Upper lobe of left lung (tissue), 6 donors: Measurements from ENCODE around the gene POLR3G. TPM values are rescaled to one million over a fixed set of nuclear protein-coding genes. Genes with fewer than 3 reads are reported as not detected.

Experiments used
- ATAC-seq, 2 donors: fragments of 200-7000 bp; cut with Tn5 transposase; one replicate each; pipeline ENCODE4 v1.9.1; 2022; ENCODE audit warnings: mild to moderate bottlenecking in 2 of 2, moderate library complexity in 2 of 2; ENCODE audit not compliant: low FRiP score in 2 of 2
- DNase-seq, 2 donors: peaks; one replicate each; pipeline ENCODE4 v3.0.0-alpha.2; 2019 to 2020
- H3K27ac ChIP-seq, 4 donors: fragments of 200-600 bp; sonication (generic); one replicate each; pipeline ENCODE4 v1.5.1; 2016 to 2019
- H3K27me3 ChIP-seq, 4 donors: fragments of 200-600 bp; sonication (generic); one replicate each; pipeline ENCODE4 v1.5.1; 2017 to 2019
- H3K36me3 ChIP-seq, 4 donors: fragments of 200-600 bp; sonication (generic); one replicate each; pipeline ENCODE4 v1.5.1; 2016 to 2019
- H3K4me1 ChIP-seq, 4 donors: fragments of 200-600 bp; sonication (generic); one replicate each; pipeline ENCODE4 v1.5.1; 2018 to 2019
- H3K4me3 ChIP-seq, 4 donors: fragments of 200-600 bp; sonication (generic); one replicate each; pipeline ENCODE4 v1.5.1; 2017 to 2019; ENCODE audit warnings: mild to moderate bottlenecking in 2 of 4, moderate library complexity in 1 of 4
- H3K9me3 ChIP-seq, 4 donors: fragments of 200-600 bp; sonication (generic); one replicate each; pipeline ENCODE4 v1.5.1; 2018 to 2019
- EP300 ChIP-seq, 4 donors: sonication (generic); formaldehyde crosslinking; IDR thresholded peaks; one replicate each; pipeline ENCODE4 v1.5.1; 2017; ENCODE audit warnings: antibody characterized with exemption in 4 of 4, control low read depth in 2 of 4
- POLR2A ChIP-seq, 4 donors: fragments of 450-650 bp; IDR thresholded peaks; one replicate each; pipeline ENCODE4 v1.5.1; 2016 to 2017; ENCODE audit warnings: antibody characterized with exemption in 4 of 4, mild to moderate bottlenecking in 2 of 4
- POLR2AphosphoS5 ChIP-seq, 2 donors: sonication (generic); formaldehyde crosslinking; IDR thresholded peaks; one replicate each; pipeline ENCODE4 v1.5.1; 2017; ENCODE audit warnings: antibody characterized with exemption in 2 of 2
- WGBS, 2 donors: methylation state at CpG; one replicate each; pipeline ENCODE4 v1.1.5; 2017 to 2018; 5-methylcytosine and 5-hydroxymethylcytosine counted together
- total RNA-seq, 6 donors: library from RNA; depleted of rRNA in 4 of 6; stranded (reverse); fragments of >200 nt in 4 of 6; gene quantifications; one replicate each; pipeline versions ENCODE4 v1.1.0 to v1.2.1, GENCODE V29; 2016 to 2021
- TF ChIP-seq, protein P1 (sequence below), 6 experiments: fragments of 450-650 bp in 4 of 6; fragments of 200-600 bp in 2 of 6; sonication (generic) in 2 of 6; IDR thresholded peaks; one replicate each; pipeline ENCODE4 v1.5.1; 2016 to 2019; ENCODE audit warnings: antibody characterized with exemption in 6 of 6
- donor health status: DM: no; HTN: no; CAD: no; lungs with moderate emphysema.
- donor health status: DM: no; HTN: yes; CAD: no; lungs with severe emphysema.

The POLR3G gene
- total RNA-seq, 6 donors from 2014 or later: 0.33 to 2.5 (median 1.9) TPM; not detected in 1

DNA sequence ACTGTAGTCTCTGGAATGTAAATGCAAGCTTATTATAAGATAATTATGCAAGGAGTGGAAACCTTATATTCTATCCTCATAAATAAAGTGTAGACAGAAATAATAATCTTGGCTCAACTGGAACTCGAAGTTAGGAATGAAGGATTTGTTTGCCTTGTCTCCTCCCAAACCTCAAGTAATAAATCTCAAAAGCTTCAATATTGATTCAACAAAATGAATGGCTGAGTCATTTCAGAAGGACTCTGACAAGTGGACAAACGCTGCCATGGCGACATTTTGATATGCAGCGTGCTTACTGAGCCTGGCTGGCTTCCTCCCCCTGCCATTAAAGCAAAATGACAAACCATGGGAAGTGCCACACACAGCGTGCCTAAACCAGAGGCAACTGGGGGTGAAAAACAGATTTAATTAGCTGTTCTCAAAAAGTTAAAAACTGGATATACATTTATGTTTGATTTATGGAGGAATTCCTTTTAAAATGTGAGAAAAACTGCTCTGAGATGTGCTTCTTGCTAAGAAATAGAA lies 73.5 kb downstream of the POLR3G start:
- TF ChIP-seq, protein P1, sequence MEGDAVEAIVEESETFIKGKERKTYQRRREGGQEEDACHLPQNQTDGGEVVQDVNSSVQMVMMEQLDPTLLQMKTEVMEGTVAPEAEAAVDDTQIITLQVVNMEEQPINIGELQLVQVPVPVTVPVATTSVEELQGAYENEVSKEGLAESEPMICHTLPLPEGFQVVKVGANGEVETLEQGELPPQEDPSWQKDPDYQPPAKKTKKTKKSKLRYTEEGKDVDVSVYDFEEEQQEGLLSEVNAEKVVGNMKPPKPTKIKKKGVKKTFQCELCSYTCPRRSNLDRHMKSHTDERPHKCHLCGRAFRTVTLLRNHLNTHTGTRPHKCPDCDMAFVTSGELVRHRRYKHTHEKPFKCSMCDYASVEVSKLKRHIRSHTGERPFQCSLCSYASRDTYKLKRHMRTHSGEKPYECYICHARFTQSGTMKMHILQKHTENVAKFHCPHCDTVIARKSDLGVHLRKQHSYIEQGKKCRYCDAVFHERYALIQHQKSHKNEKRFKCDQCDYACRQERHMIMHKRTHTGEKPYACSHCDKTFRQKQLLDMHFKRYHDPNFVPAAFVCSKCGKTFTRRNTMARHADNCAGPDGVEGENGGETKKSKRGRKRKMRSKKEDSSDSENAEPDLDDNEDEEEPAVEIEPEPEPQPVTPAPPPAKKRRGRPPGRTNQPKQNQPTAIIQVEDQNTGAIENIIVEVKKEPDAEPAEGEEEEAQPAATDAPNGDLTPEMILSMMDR (IDR thresholded peaks at IDR 0.05): no peak
- TF ChIP-seq EP300 (IDR thresholded peaks at IDR 0.05) (peak in 1 of 4 donors; percentile 62), POLR2AphosphoS5 (IDR thresholded peaks at IDR 0.05) (peak; percentile 21), POLR2A (IDR thresholded peaks at IDR 0.05) (no peak)

DNA sequence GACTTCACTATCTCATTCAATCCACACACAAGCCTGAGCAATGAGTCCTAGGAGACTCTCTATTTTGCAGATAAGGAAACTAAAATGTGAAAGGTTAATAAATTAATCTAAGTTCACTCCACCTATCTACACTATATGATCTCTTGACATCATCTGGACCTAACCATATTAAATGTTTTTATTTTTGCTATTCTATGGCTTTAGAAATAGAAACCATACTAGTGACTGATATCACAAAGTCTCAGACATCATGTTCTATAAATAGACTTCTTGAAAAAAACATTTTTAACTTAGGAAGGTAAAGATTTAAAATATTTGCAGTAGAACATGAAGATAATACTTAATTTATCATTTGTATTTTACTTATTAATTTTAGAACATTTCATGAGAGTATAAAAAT lies 74.6 kb downstream of the POLR3G start:
- TF ChIP-seq POLR2AphosphoS5 (IDR thresholded peaks at IDR 0.05) (no peak), POLR2A (IDR thresholded peaks at IDR 0.05) (no peak), EP300 (IDR thresholded peaks at IDR 0.05) (no peak)
- TF ChIP-seq, protein P1 (IDR thresholded peaks at IDR 0.05): no peak
- DNase-seq: no peak
- no peak overlapping the region for H3K27ac ChIP-seq

More for the DNA sequence above, 73.5 kb downstream of the POLR3G start:
- H3K27ac ChIP-seq: peak overlapping the region in 1 of 4 donors; percentile 46
- H3K4me1 ChIP-seq: peaks cover 0 to 8% (median 0%) of the 10 kb centered on the region in 4 donors
- 34 to 41% methylated on average over 5 of the region's 5 CpGs for WGBS, 2 donors
- H3K9me3 ChIP-seq: no peaks in the 10 kb centered on the region
- H3K4me3 ChIP-seq: no peak overlapping the region
- no peaks in the 10 kb centered on the region for H3K36me3 ChIP-seq
- DNase-seq: peak in 1 of 2 donors; percentile 87
- ATAC-seq: peak; percentile 51 to 78
- H3K27me3 ChIP-seq: no peaks in the 10 kb centered on the region

DNA sequence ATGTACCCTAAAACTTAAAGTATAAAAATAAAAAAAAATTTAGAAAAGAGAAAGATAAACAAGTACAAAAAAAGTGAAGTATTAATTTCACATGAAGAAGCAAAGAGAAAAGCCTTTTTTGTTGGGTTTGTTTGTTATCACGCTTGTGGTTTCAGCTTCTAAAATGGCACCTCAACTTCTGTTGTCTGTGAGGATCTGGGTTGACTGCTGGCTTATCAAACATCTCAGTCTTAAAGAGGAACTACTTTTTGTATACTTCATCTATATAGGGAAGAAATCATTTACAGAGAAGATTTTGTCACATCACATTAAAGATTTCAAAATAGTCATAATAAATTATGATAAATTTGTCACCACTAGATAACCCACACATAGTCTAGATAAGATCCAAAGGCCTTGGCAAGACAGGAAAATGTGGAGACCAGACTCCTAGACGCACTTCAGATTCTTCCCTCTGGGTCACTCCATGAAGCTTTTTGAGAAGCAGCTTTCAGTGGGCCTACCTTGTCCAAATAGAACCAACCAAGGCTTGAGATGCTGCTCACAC lies 75.1 kb downstream of the POLR3G start:
- 58 to 62% methylated on average over 2 of the region's 2 CpGs for WGBS, 2 donors
- Histone ChIP-seq H3K36me3 (no peaks in the 10 kb centered on the region), H3K27ac (no peak overlapping the region), H3K27me3 (no peaks in the 10 kb centered on the region), H3K4me3 (no peak overlapping the region), H3K4me1 (peaks cover 0 to 8% (median 0%) of the 10 kb centered on the region in 4 donors), H3K9me3 (no peaks in the 10 kb centered on the region)
- ATAC-seq (no peak), DNase-seq (no peak)
- TF ChIP-seq EP300 (IDR thresholded peaks at IDR 0.05) (no peak), POLR2A (IDR thresholded peaks at IDR 0.05) (no peak), POLR2AphosphoS5 (IDR thresholded peaks at IDR 0.05) (no peak)
- TF ChIP-seq, protein P1 (IDR thresholded peaks at IDR 0.05): no peak

More for the DNA sequence above, 74.6 kb downstream of the POLR3G start:
- Histone ChIP-seq H3K4me3 (no peak overlapping the region), H3K36me3 (no peaks in the 10 kb centered on the region), H3K9me3 (no peaks in the 10 kb centered on the region), H3K4me1 (peaks cover 0 to 8% (median 0%) of the 10 kb centered on the region in 4 donors), H3K27me3 (no peaks in the 10 kb centered on the region)
- no peak for ATAC-seq

DNA sequence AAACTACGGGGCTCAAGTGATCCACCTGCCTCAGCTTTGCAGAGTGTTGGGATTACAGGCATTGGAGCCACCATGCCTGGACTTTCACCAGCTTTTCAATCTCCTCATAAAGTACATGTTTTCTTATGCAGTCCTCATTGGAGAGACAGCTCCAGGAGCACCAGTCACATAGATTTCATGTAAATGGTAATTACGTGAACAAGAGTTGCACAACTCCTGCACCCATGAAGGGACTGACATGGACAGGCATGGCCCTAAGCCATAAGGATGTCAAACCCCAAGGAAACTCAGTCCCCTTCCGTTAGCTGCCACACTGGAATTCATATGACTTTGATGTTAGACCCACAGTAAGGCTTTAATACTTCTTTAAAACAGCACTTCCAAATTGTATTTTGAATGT lies 76.3 kb downstream of the POLR3G start:
- DNase-seq: no peak
- Histone ChIP-seq H3K36me3 (no peaks in the 10 kb centered on the region), H3K27me3 (no peaks in the 10 kb centered on the region), H3K9me3 (no peaks in the 10 kb centered on the region), H3K4me1 (peaks cover 0 to 8% (median 0%) of the 10 kb centered on the region in 4 donors), H3K27ac (no peak overlapping the region), H3K4me3 (no peak overlapping the region)
- TF ChIP-seq, protein P1 (IDR thresholded peaks at IDR 0.05): no peak
- TF ChIP-seq POLR2A (IDR thresholded peaks at IDR 0.05) (no peak), POLR2AphosphoS5 (IDR thresholded peaks at IDR 0.05) (no peak), EP300 (IDR thresholded peaks at IDR 0.05) (no peak)
- 69 to 80% methylated on average over 3 of the region's 3 CpGs for WGBS, 2 donors
- no peak for ATAC-seq

DNA sequence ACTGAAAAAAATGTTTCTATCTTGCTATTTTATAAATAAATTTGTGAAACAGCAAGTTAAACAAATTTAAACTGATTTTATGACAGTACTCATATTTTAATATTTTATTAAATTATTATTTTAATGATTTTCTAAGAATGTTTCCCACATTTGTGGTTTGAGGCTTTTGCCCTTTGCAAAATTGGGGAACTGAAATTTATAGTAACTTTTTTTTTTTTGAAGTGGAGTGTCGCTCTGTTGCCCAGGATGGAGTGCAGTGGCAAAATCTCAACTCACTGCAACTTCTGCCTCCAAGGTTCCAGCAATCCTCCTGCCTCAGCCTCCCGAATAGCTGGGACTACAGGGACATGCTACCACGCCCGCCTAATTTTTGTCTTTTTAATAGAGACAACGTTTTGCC lies 76.7 kb downstream of the POLR3G start:
- 67 to 84% methylated on average over 5 of the region's 5 CpGs for WGBS, 2 donors
- DNase-seq (no peak), ATAC-seq (no peak)
- H3K4me3 ChIP-seq: no peak overlapping the region
- H3K27ac ChIP-seq: no peak overlapping the region
- no peaks in the 10 kb centered on the region for H3K36me3 ChIP-seq
- TF ChIP-seq POLR2AphosphoS5 (IDR thresholded peaks at IDR 0.05) (no peak), POLR2A (IDR thresholded peaks at IDR 0.05) (no peak), EP300 (IDR thresholded peaks at IDR 0.05) (no peak)
- TF ChIP-seq, protein P1 (IDR thresholded peaks at IDR 0.05): no peak
- no peaks in the 10 kb centered on the region for H3K9me3 ChIP-seq
- H3K4me1 ChIP-seq: peaks cover 0 to 8% (median 0%) of the 10 kb centered on the region in 4 donors
- H3K27me3 ChIP-seq: no peaks in the 10 kb centered on the region
